OCI-LY3 (cell line): ENCODE measurements around the gene GUCY1A2.

Source experiments
- H2AFZ ChIP-seq: fragments of 200-600, 300-600 bp; shearing (Covaris generic); 2 replicates; pipeline ENCODE4 v1.6.0; 2014; ENCODE audit warnings: antibody characterized with exemption, low read depth, low read length
- H3K27ac ChIP-seq: fragments of 200-600, 300-600 bp; sonication (generic); 2 replicates; pipeline ENCODE4 v1.5.1; 2014; ENCODE audit warnings: mild to moderate bottlenecking, low read length, moderate library complexity, mixed read lengths
- H3K27me3 ChIP-seq: fragments of 200-600, 300-600 bp; sonication (generic); 2 replicates; pipeline ENCODE4 v1.6.1; 2014; ENCODE audit warnings: low read depth, low read length, mixed read lengths
- H3K36me3 ChIP-seq: fragments of 200-600, 300-600 bp; sonication (generic); replicated peaks from 2 replicates; pipeline ENCODE3; 2014; ENCODE audit warnings: low read depth, low read length, mixed read lengths
- H3K4me1 ChIP-seq: fragments of 300-600, 200-600 bp; sonication (generic); 2 replicates; pipeline ENCODE4 v1.6.1; 2014; ENCODE audit warnings: low read length, mixed read lengths
- H3K4me2 ChIP-seq: fragments of 200-600, 300-600 bp; sonication (generic); 2 replicates; pipeline ENCODE4 v1.6.1; 2014; ENCODE audit warnings: low read length, mixed read lengths
- H3K4me3 ChIP-seq: fragments of 300-600, 200-600 bp; sonication (generic); 2 replicates; pipeline ENCODE4 v1.5.1; 2014; ENCODE audit warnings: antibody characterized with exemption, mild to moderate bottlenecking, low read length, moderate library complexity
- H3K79me2 ChIP-seq: fragments of 300-600, 200-600 bp; shearing (Covaris generic); 2 replicates; pipeline ENCODE4 v1.6.1; 2014; ENCODE audit warnings: mild to moderate bottlenecking, low read length, mixed read lengths
- H3K9ac ChIP-seq: fragments of 300-600, 200-600 bp; shearing (Covaris generic); 2 replicates; pipeline ENCODE4 v1.6.0; 2014; ENCODE audit warnings: mild to moderate bottlenecking, low read length, moderate library complexity
- H3K9me3 ChIP-seq: fragments of 200-600, 300-600 bp; shearing (Covaris generic); 2 replicates; pipeline ENCODE4 v1.6.1; 2014; ENCODE audit warnings: low read length, mixed read lengths; ENCODE audit not compliant: insufficient read depth
- H4K20me1 ChIP-seq: fragments of 200-600, 300-600 bp; sonication (generic); 2 replicates; pipeline ENCODE4 v1.6.1; 2016; ENCODE audit warnings: low read length, mixed read lengths; ENCODE audit not compliant: insufficient read depth
- CTCF ChIP-seq: fragments of 200-600, 300-600 bp; sonication (generic); IDR thresholded peaks from 2 replicates; pipeline ENCODE4 v1.5.1; 2014; ENCODE audit warnings: antibody characterized with exemption, low read length, low read depth
- EZH2phosphoT487 ChIP-seq: fragments of 200-600 bp; shearing (Covaris generic); IDR thresholded peaks from 2 replicates; pipeline ENCODE4 v1.6.1; 2018; ENCODE audit warnings: antibody characterized with exemption, mixed run types, low read depth

GUCY1A2 gene

GRCh38 chr11:106983991-106984390, 34.3 kb downstream of the GUCY1A2 start:
- TF ChIP-seq EZH2phosphoT487 (no peak), CTCF (no peak)
- Histone ChIP-seq H3K9ac (no peak overlapping the region), H3K4me1 (no peaks in the 10 kb centered on the region), H4K20me1 (no peaks in the 10 kb centered on the region), H3K4me3 (no peak overlapping the region), H3K27ac (no peak overlapping the region), H3K27me3 (no peaks in the 10 kb centered on the region), H3K79me2 (no peaks in the 10 kb centered on the region), H3K9me3 (no peaks in the 10 kb centered on the region), H2AFZ (no peak overlapping the region), H3K36me3 (no peaks in the 10 kb centered on the region), H3K4me2 (no peak overlapping the region)

GRCh38 chr11:106983261-106983660, 35.0 kb downstream of the GUCY1A2 start:
- Histone ChIP-seq H3K27ac (no peak overlapping the region), H3K4me1 (no peaks in the 10 kb centered on the region), H2AFZ (no peak overlapping the region), H3K27me3 (no peaks in the 10 kb centered on the region), H4K20me1 (no peaks in the 10 kb centered on the region), H3K9ac (no peak overlapping the region), H3K4me2 (no peak overlapping the region), H3K79me2 (no peaks in the 10 kb centered on the region), H3K9me3 (no peaks in the 10 kb centered on the region), H3K4me3 (no peak overlapping the region), H3K36me3 (no peaks in the 10 kb centered on the region)
- TF ChIP-seq CTCF (no peak), EZH2phosphoT487 (no peak)

GRCh38 chr11:106974831-106975230, 43.4 kb downstream of the GUCY1A2 start:
- Histone ChIP-seq H2AFZ (no peak overlapping the region), H3K79me2 (no peaks in the 10 kb centered on the region), H3K27me3 (no peaks in the 10 kb centered on the region), H3K9me3 (no peaks in the 10 kb centered on the region), H4K20me1 (no peaks in the 10 kb centered on the region), H3K4me3 (no peak overlapping the region), H3K4me1 (no peaks in the 10 kb centered on the region), H3K9ac (no peak overlapping the region), H3K4me2 (no peak overlapping the region), H3K27ac (no peak overlapping the region), H3K36me3 (no peaks in the 10 kb centered on the region)
- TF ChIP-seq CTCF (no peak), EZH2phosphoT487 (no peak)

- Histone ChIP-seq H3K27ac (no peak overlapping the region), H3K9me3 (no peaks in the 10 kb centered on the region), H2AFZ (no peak overlapping the region), H4K20me1 (no peaks in the 10 kb centered on the region), H3K27me3 (no peaks in the 10 kb centered on the region), H3K79me2 (no peaks in the 10 kb centered on the region), H3K36me3 (no peaks in the 10 kb centered on the region), H3K4me1 (no peaks in the 10 kb centered on the region), H3K4me3 (no peak overlapping the region), H3K9ac (no peak overlapping the region), H3K4me2 (no peak overlapping the region)
- TF ChIP-seq CTCF (no peak), EZH2phosphoT487 (no peak)
These were observed 46.4 kb downstream of the GUCY1A2 start for GRCh38 chr11:106971864-106972263.
